NCI-H748 (cell line): Measurements from ENCODE around the gene DOCK4.

Experiments used
- DNase-seq: peaks from one replicate; lab custom pipeline; 2025; ENCODE audit not compliant: unreplicated experiment; lab: John Stamatoyannopoulos, UW

Gene DOCK4

GRCh38 chr7:111835066-111835465 lies 371.1 kb downstream of the DOCK4 start:
- no peak for DNase-seq

- DNase-seq: no peak
These were observed 371.8 kb downstream of the DOCK4 start for GRCh38 chr7:111834367-111834766.

GRCh38 chr7:111833466-111833865 lies 372.7 kb downstream of the DOCK4 start:
- DNase-seq: no peak

GRCh38 chr7:111832174-111832573 lies 374.0 kb downstream of the DOCK4 start:
- DNase-seq: no peak

GRCh38 chr7:111829221-111829620 lies 377.0 kb downstream of the DOCK4 start:
- no peak for DNase-seq

GRCh38 chr7:111827863-111828504 lies 378.2 kb downstream of the DOCK4 start:
- no peak for DNase-seq

- no peak for DNase-seq
These were observed 381.2 kb downstream of the DOCK4 start for GRCh38 chr7:111825046-111825445.

- DNase-seq: no peak
These were observed 382.4 kb downstream of the DOCK4 start for GRCh38 chr7:111823826-111824225.

- no peak for DNase-seq
These were observed 385.2 kb downstream of the DOCK4 start for GRCh38 chr7:111821046-111821445.

GRCh38 chr7:111820621-111821020 lies 385.6 kb downstream of the DOCK4 start:
- no peak for DNase-seq

- DNase-seq: no peak
These were observed 386.1 kb downstream of the DOCK4 start for GRCh38 chr7:111820121-111820520.

- no peak for DNase-seq
These were observed 390.8 kb downstream of the DOCK4 start for GRCh38 chr7:111815354-111815753.

- no peak for DNase-seq
These were observed 392.9 kb downstream of the DOCK4 start for GRCh38 chr7:111813306-111813705.

GRCh38 chr7:111806232-111806631 lies 400.0 kb downstream of the DOCK4 start:
- DNase-seq: no peak

- no peak for DNase-seq
These were observed 403.0 kb downstream of the DOCK4 start for GRCh38 chr7:111803015-111803758.

- DNase-seq: no peak
These were observed 403.9 kb downstream of the DOCK4 start for GRCh38 chr7:111802194-111802772.

- DNase-seq: no peak
These were observed 404.9 kb downstream of the DOCK4 start for GRCh38 chr7:111801277-111801676.

- DNase-seq: peak; percentile 14
These were observed 409.5 kb downstream of the DOCK4 start for GRCh38 chr7:111796671-111797070.

- no peak for DNase-seq
These were observed 416.3 kb downstream of the DOCK4 start for GRCh38 chr7:111789870-111790269.

GRCh38 chr7:111789048-111789320 lies 417.2 kb downstream of the DOCK4 start:
- no peak for DNase-seq

- peak; percentile 64 for DNase-seq
These were observed 417.7 kb downstream of the DOCK4 start for GRCh38 chr7:111788286-111789047.

- no peak for DNase-seq
These were observed 418.5 kb downstream of the DOCK4 start for GRCh38 chr7:111787741-111788140.
